22Rv1 (cell line): ENCODE data around the gene PER1.

Experiments
- H3K27ac ChIP-seq: fragments of 450-650 bp; 2 replicates; pipeline ENCODE4 v1.5.1; 2017
- CTCF ChIP-seq: fragments of 450-650 bp; IDR thresholded peaks from 2 replicates; pipeline ENCODE4 v1.5.1; 2017; ENCODE audit warnings: mild to moderate bottlenecking
- ZFX ChIP-seq: fragments of 450-650 bp; IDR thresholded peaks from 2 replicates; pipeline ENCODE4 v1.6.1; 2017; ENCODE audit warnings: antibody characterized with exemption, borderline replicate concordance

Gene PER1

GRCh38 chr17:8149419-8150193 is 2.6 kb downstream of the PER1 start:
- TF ChIP-seq CTCF (no peak), ZFX (no peak)
- H3K27ac ChIP-seq = no peak overlapping the region

GRCh38 chr17:8148560-8148959 is 3.6 kb downstream of the PER1 start:
- H3K27ac ChIP-seq = no peak overlapping the region
- TF ChIP-seq ZFX = no peak
- TF ChIP-seq CTCF = no peak

GRCh38 chr17:8147805-8148404 is 4.3 kb downstream of the PER1 start:
- no peak overlapping the region for H3K27ac ChIP-seq
- TF ChIP-seq CTCF (no peak), ZFX (no peak)

- TF ChIP-seq ZFX (no peak), CTCF (no peak)
Observed at GRCh38 chr17:8147141-8147804, 4.9 kb downstream of the PER1 start.

GRCh38 chr17:8146381-8147140 is 5.6 kb downstream of the PER1 start:
- no peak overlapping the region for H3K27ac ChIP-seq
- TF ChIP-seq CTCF (no peak), ZFX (no peak)

More at GRCh38 chr17:8147141-8147804, 4.9 kb downstream of the PER1 start:
- no peak overlapping the region for H3K27ac ChIP-seq

GRCh38 chr17:8145811-8146210 is 6.4 kb downstream of the PER1 start:
- TF ChIP-seq CTCF (no peak), ZFX (no peak)
- H3K27ac ChIP-seq = no peak overlapping the region
